HL-60 (cell line): ENCODE data around the gene OGDH.

ENCODE experiments used
- GABPA ChIP-seq: IDR thresholded peaks from 2 replicates; pipeline ENCODE4 v1.6.1; 2012; ENCODE audit warnings: low read depth
- POLR2AphosphoS5 ChIP-seq: IDR thresholded peaks from 2 replicates; pipeline ENCODE4 v1.6.1; 2012; ENCODE audit warnings: low read depth
- TF ChIP-seq, protein P1 (sequence below): IDR thresholded peaks from one replicate; pipeline ENCODE4 v1.5.1; 2011; ENCODE audit warnings: low read length, control low read depth, inconsistent platforms; ENCODE audit not compliant: insufficient read depth
- TF ChIP-seq, protein P2 (sequence below): IDR thresholded peaks from 2 replicates; pipeline ENCODE4 v1.6.1; 2012; ENCODE audit warnings: low read depth; ENCODE audit not compliant: insufficient replicate concordance

DNA sequence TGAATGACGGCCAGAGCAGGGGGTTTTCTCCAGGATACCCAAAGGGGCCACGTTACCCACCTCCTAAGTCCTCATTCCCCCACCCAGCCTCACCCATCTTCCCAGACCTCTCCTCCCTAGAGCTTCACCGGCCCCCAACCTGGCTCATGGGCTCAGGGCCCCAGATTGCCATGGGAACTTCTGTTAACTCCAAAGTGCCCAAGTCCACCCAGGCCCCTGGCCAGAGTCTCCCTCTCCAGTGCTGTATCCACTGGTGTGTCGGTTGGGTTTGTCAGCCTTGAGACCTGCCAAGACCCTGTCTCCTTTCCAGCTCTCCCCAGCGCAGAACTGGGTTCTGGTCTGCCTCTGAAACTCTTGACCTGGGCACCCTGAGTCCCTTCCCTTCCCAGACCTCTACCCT is 105.1 kb downstream of the OGDH start:
- TF ChIP-seq, protein P1, sequence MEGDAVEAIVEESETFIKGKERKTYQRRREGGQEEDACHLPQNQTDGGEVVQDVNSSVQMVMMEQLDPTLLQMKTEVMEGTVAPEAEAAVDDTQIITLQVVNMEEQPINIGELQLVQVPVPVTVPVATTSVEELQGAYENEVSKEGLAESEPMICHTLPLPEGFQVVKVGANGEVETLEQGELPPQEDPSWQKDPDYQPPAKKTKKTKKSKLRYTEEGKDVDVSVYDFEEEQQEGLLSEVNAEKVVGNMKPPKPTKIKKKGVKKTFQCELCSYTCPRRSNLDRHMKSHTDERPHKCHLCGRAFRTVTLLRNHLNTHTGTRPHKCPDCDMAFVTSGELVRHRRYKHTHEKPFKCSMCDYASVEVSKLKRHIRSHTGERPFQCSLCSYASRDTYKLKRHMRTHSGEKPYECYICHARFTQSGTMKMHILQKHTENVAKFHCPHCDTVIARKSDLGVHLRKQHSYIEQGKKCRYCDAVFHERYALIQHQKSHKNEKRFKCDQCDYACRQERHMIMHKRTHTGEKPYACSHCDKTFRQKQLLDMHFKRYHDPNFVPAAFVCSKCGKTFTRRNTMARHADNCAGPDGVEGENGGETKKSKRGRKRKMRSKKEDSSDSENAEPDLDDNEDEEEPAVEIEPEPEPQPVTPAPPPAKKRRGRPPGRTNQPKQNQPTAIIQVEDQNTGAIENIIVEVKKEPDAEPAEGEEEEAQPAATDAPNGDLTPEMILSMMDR: no peak
- TF ChIP-seq POLR2AphosphoS5 (no peak), GABPA (no peak)
- TF ChIP-seq, protein P2, sequence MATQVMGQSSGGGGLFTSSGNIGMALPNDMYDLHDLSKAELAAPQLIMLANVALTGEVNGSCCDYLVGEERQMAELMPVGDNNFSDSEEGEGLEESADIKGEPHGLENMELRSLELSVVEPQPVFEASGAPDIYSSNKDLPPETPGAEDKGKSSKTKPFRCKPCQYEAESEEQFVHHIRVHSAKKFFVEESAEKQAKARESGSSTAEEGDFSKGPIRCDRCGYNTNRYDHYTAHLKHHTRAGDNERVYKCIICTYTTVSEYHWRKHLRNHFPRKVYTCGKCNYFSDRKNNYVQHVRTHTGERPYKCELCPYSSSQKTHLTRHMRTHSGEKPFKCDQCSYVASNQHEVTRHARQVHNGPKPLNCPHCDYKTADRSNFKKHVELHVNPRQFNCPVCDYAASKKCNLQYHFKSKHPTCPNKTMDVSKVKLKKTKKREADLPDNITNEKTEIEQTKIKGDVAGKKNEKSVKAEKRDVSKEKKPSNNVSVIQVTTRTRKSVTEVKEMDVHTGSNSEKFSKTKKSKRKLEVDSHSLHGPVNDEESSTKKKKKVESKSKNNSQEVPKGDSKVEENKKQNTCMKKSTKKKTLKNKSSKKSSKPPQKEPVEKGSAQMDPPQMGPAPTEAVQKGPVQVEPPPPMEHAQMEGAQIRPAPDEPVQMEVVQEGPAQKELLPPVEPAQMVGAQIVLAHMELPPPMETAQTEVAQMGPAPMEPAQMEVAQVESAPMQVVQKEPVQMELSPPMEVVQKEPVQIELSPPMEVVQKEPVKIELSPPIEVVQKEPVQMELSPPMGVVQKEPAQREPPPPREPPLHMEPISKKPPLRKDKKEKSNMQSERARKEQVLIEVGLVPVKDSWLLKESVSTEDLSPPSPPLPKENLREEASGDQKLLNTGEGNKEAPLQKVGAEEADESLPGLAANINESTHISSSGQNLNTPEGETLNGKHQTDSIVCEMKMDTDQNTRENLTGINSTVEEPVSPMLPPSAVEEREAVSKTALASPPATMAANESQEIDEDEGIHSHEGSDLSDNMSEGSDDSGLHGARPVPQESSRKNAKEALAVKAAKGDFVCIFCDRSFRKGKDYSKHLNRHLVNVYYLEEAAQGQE: no peak
